ENCODE data around the gene SDR42E2.

The SDR42E2 gene

GRCh38 chr16:22219389-22220068 is 57.2 kb downstream of the SDR42E2 start:
- ATAC-seq (replicated peaks) = no peak
- Mint-ChIP-seq H3K36me3 (peaks cover 29 to 54% of the 10 kb centered on the region in 2 donors), H3K4me1 (peaks cover 37 to 55% of the 10 kb centered on the region in 2 donors), H3K4me3 (no peak overlapping the region), H3K27me3 (no peaks in the 10 kb centered on the region), H3K27ac (peak overlapping the region; percentile 14), H3K9me3 (peaks cover 5% of the 10 kb centered on the region in 2 donors)
- DNase-seq = no peak

- ATAC-seq (replicated peaks) = no peak
- H3K9me3 Mint-ChIP-seq = peaks cover 5% of the 10 kb centered on the region in 2 donors
- no peak overlapping the region for H3K27ac Mint-ChIP-seq
- H3K36me3 Mint-ChIP-seq = peaks cover 30 to 54% of the 10 kb centered on the region in 2 donors
- H3K4me1 Mint-ChIP-seq = peaks cover 37 to 55% of the 10 kb centered on the region in 2 donors
- DNase-seq = no peak
- no peak overlapping the region for H3K4me3 Mint-ChIP-seq
- H3K27me3 Mint-ChIP-seq = no peaks in the 10 kb centered on the region
These were observed 57.7 kb downstream of the SDR42E2 start for GRCh38 chr16:22220069-22220440.

GRCh38 chr16:22220714-22221113 is 58.4 kb downstream of the SDR42E2 start:
- Mint-ChIP-seq H3K27me3 (no peaks in the 10 kb centered on the region), H3K4me1 (peaks cover 35 to 49% of the 10 kb centered on the region in 2 donors), H3K4me3 (no peak overlapping the region), H3K36me3 (peaks cover 28 to 55% of the 10 kb centered on the region in 2 donors), H3K27ac (no peak overlapping the region), H3K9me3 (peaks cover 5% of the 10 kb centered on the region in 2 donors)
- ATAC-seq (replicated peaks) (no peak), DNase-seq (no peak)

GRCh38 chr16:22222006-22222405 is 59.7 kb downstream of the SDR42E2 start:
- Mint-ChIP-seq H3K9me3 (peaks cover 5% of the 10 kb centered on the region in 2 donors), H3K27ac (no peak overlapping the region), H3K27me3 (no peaks in the 10 kb centered on the region), H3K4me3 (no peak overlapping the region), H3K36me3 (peaks cover 28 to 53% of the 10 kb centered on the region in 2 donors), H3K4me1 (peaks cover 30 to 39% of the 10 kb centered on the region in 2 donors)
- DNase-seq = no peak
- no peak for ATAC-seq (replicated peaks)

- Mint-ChIP-seq H3K4me3 (no peak overlapping the region), H3K36me3 (peaks cover 24 to 50% of the 10 kb centered on the region in 2 donors), H3K27me3 (no peaks in the 10 kb centered on the region), H3K27ac (no peak overlapping the region), H3K4me1 (peaks cover 24 to 34% of the 10 kb centered on the region in 2 donors), H3K9me3 (peaks cover 2% of the 10 kb centered on the region in 2 donors)
- ATAC-seq (replicated peaks) (no peak), DNase-seq (no peak)
These were observed 60.7 kb downstream of the SDR42E2 start for GRCh38 chr16:22222998-22223397.

GRCh38 chr16:22225060-22225459 is 62.8 kb downstream of the SDR42E2 start:
- no peaks in the 10 kb centered on the region for H3K27me3 Mint-ChIP-seq
- H3K27ac Mint-ChIP-seq = no peak overlapping the region
- peaks cover 15 to 21% of the 10 kb centered on the region in 2 donors for H3K4me1 Mint-ChIP-seq
- H3K4me3 Mint-ChIP-seq = no peak overlapping the region
- peaks cover 29 to 43% of the 10 kb centered on the region in 2 donors for H3K36me3 Mint-ChIP-seq
- H3K9me3 Mint-ChIP-seq = no peaks in the 10 kb centered on the region
- DNase-seq = no peak
- ATAC-seq (replicated peaks) = no peak

- H3K4me1 Mint-ChIP-seq = peaks cover 8 to 9% of the 10 kb centered on the region in 2 donors
- H3K9me3 Mint-ChIP-seq = no peaks in the 10 kb centered on the region
- no peak overlapping the region for H3K4me3 Mint-ChIP-seq
- no peaks in the 10 kb centered on the region for H3K27me3 Mint-ChIP-seq
- H3K36me3 Mint-ChIP-seq = peaks cover 32 to 55% of the 10 kb centered on the region in 2 donors
- DNase-seq (no peak), ATAC-seq (replicated peaks) (no peak)
- H3K27ac Mint-ChIP-seq = no peak overlapping the region
These were observed 67.6 kb downstream of the SDR42E2 start for GRCh38 chr16:22229889-22230288.

- Mint-ChIP-seq H3K4me1 (peaks cover 6% of the 10 kb centered on the region in 2 donors), H3K4me3 (no peak overlapping the region), H3K9me3 (no peaks in the 10 kb centered on the region), H3K36me3 (peaks cover 41 to 58% of the 10 kb centered on the region in 2 donors), H3K27ac (no peak overlapping the region), H3K27me3 (no peaks in the 10 kb centered on the region)
- ATAC-seq (replicated peaks) (peak; percentile 57 to 74), DNase-seq (no peak)
These were observed 70.2 kb downstream of the SDR42E2 start for GRCh38 chr16:22232277-22233036.

GRCh38 chr16:22233037-22233372 is 70.7 kb downstream of the SDR42E2 start:
- Mint-ChIP-seq H3K4me1 (peaks cover 6% of the 10 kb centered on the region in 2 donors), H3K27ac (no peak overlapping the region), H3K27me3 (no peaks in the 10 kb centered on the region), H3K4me3 (no peak overlapping the region), H3K36me3 (peaks cover 43 to 61% of the 10 kb centered on the region in 2 donors), H3K9me3 (no peaks in the 10 kb centered on the region)
- ATAC-seq (replicated peaks) (no peak), DNase-seq (no peak)

- H3K36me3 Mint-ChIP-seq = peaks cover 38 to 60% of the 10 kb centered on the region in 2 donors
These were observed 73.8 kb downstream of the SDR42E2 start for GRCh38 chr16:22235839-22236745.

GRCh38 chr16:22239131-22239805 is 77.0 kb downstream of the SDR42E2 start:
- Mint-ChIP-seq H3K27ac (no peak overlapping the region), H3K4me1 (peaks cover 11 to 18% of the 10 kb centered on the region in 2 donors), H3K4me3 (no peak overlapping the region), H3K27me3 (no peaks in the 10 kb centered on the region), H3K9me3 (no peaks in the 10 kb centered on the region), H3K36me3 (peaks cover 27 to 36% of the 10 kb centered on the region in 2 donors)
- ATAC-seq (replicated peaks) (no peak), DNase-seq (no peak)

More at GRCh38 chr16:22235839-22236745, 73.8 kb downstream of the SDR42E2 start:
- ATAC-seq (replicated peaks) (no peak), DNase-seq (no peak)
- peaks cover 15 to 22% of the 10 kb centered on the region in 2 donors for H3K4me1 Mint-ChIP-seq
- no peaks in the 10 kb centered on the region for H3K9me3 Mint-ChIP-seq
- no peaks in the 10 kb centered on the region for H3K27me3 Mint-ChIP-seq
- H3K27ac Mint-ChIP-seq = no peak overlapping the region
- H3K4me3 Mint-ChIP-seq = no peak overlapping the region

GRCh38 chr16:22240023-22240710 is 77.9 kb downstream of the SDR42E2 start:
- H3K9me3 Mint-ChIP-seq = no peaks in the 10 kb centered on the region
- H3K36me3 Mint-ChIP-seq = peaks cover 24 to 31% of the 10 kb centered on the region in 2 donors
- H3K4me1 Mint-ChIP-seq = peaks cover 10 to 18% of the 10 kb centered on the region in 2 donors
- ATAC-seq (replicated peaks) (no peak), DNase-seq (no peak)
- no peak overlapping the region for H3K27ac Mint-ChIP-seq
- no peak overlapping the region for H3K4me3 Mint-ChIP-seq
- no peaks in the 10 kb centered on the region for H3K27me3 Mint-ChIP-seq

Measured in stimulated activated naive B cell treated with anti-CD40 and anti-IgM and Interleukin-4, amounts not matched to agents 10 μg/mL and 1 μg/mL and 100 μg/mL, for 72 hours (primary cell).